GM19239 (cell line): Measurements from ENCODE around the gene HDGFL2.
"Not testable (repeated sequence)": the region's sequence is repeated elsewhere in the genome, so short reads cannot be mapped to it uniquely, and the experiment has no call there.

Experiments used
- DNase-seq: peaks from one replicate; pipeline ENCODE4 v3.0.0; 2011; ENCODE audit warnings: low spot score; ENCODE audit not compliant: insufficient read length
- FAIRE-seq: peaks from 2 replicates; lab custom pipeline; 2011; peaks lifted over from hg19 to GRCh38; lab: Jason Lieb, UNC

Gene HDGFL2

GRCh38 chr19:4528843-4529242, 56.7 kb downstream of the HDGFL2 start:
- FAIRE-seq, result no peak

GRCh38 chr19:4529924-4530522, 57.9 kb downstream of the HDGFL2 start:
- no peak for DNase-seq
- FAIRE-seq, result no peak

More at GRCh38 chr19:4528843-4529242, 56.7 kb downstream of the HDGFL2 start:
- DNase-seq, result no peak

- no peak for FAIRE-seq
- DNase-seq, result no peak
These were observed 59.6 kb downstream of the HDGFL2 start for GRCh38 chr19:4531562-4532165.

- no peak for FAIRE-seq
- DNase-seq, result no peak
These were observed 61.2 kb downstream of the HDGFL2 start for GRCh38 chr19:4533334-4533733.

- DNase-seq (no peak), FAIRE-seq (no peak)
These were observed 61.8 kb downstream of the HDGFL2 start for GRCh38 chr19:4533835-4534424.

GRCh38 chr19:4534836-4535658, 63.0 kb downstream of the HDGFL2 start, which contains the start of gene PLIN5:
PLIN5 (minus strand) TSS chr19:4535224; CDS start chr19:4534074, 1,150 bp downstream.
- no peak for FAIRE-seq
- peak; percentile 40 for DNase-seq

GRCh38 chr19:4536798-4537197, 64.7 kb downstream of the HDGFL2 start:
- DNase-seq, result no peak
- FAIRE-seq, result no peak

GRCh38 chr19:4537953-4538600, 66.0 kb downstream of the HDGFL2 start:
- no peak for DNase-seq
- no peak for FAIRE-seq

GRCh38 chr19:4538601-4538954, 66.5 kb downstream of the HDGFL2 start:
- FAIRE-seq, result no peak

GRCh38 chr19:4539169-4539692, 67.1 kb downstream of the HDGFL2 start:
- FAIRE-seq (no peak), DNase-seq (no peak)

More at GRCh38 chr19:4538601-4538954, 66.5 kb downstream of the HDGFL2 start:
- DNase-seq, result no peak

GRCh38 chr19:4539693-4540581, 67.8 kb downstream of the HDGFL2 start, which contains the start of gene LRG1:
LRG1 (minus strand) TSS chr19:4540036; CDS start chr19:4540013, 23 bp downstream.
- DNase-seq (peak; percentile 70), FAIRE-seq (peak; percentile 69)

- FAIRE-seq, result no peak
These were observed 69.2 kb downstream of the HDGFL2 start for GRCh38 chr19:4541114-4541805.

GRCh38 chr19:4541806-4542145, 69.7 kb downstream of the HDGFL2 start:
- not testable (repeated sequence) for DNase-seq, FAIRE-seq

More at GRCh38 chr19:4541114-4541805, 69.2 kb downstream of the HDGFL2 start:
- no peak for DNase-seq

- no peak for FAIRE-seq
- no peak for DNase-seq
These were observed 71.1 kb downstream of the HDGFL2 start for GRCh38 chr19:4542896-4543841.

- DNase-seq (no peak), FAIRE-seq (no peak)
These were observed 71.9 kb downstream of the HDGFL2 start for GRCh38 chr19:4543842-4544647.
